ENCODE data around the gene RPS6KA6. TPM values are rescaled to one million over a fixed set of nuclear protein-coding genes. Genes with fewer than 3 reads are reported as not detected.

The RPS6KA6 gene
- polyA plus RNA-seq, 1 of the 3 experiments (the other 2 are of a cell fraction) = 1.7 TPM

- Histone ChIP-seq H3K36me3 (replicated peaks in 1 of 2; ENCODE audit: control insufficient read depth in 1 of 2, insufficient read depth in 2 of 2, low read length in 1 of 2) (no peaks in the 10 kb centered on the region), H3K4me2 (no peak overlapping the region), H3K4me1 (ENCODE audit: control insufficient read depth in 1 of 2, insufficient read depth in 2 of 2, low read depth in 1 of 2, low read length in 1 of 2) (peaks cover 0 to 5% of the 10 kb centered on the region in 2 experiments; a peak in 1 of 4 replicates), H2AFZ (ENCODE audit: low read depth) (no peak overlapping the region), H3K79me2 (ENCODE audit: insufficient read depth) (no peaks in the 10 kb centered on the region), H3K9ac (no peak overlapping the region), H4K20me1 (ENCODE audit: insufficient read depth) (no peaks in the 10 kb centered on the region), H3K27me3 (ENCODE audit: insufficient read depth) (no peaks in the 10 kb centered on the region), H3K9me3 (no peaks in the 10 kb centered on the region), H3K27ac (ENCODE audit: low read depth in 2 of 2, low read length in 1 of 2) (no peak overlapping the region), H3F3A (replicated peaks; ENCODE audit: insufficient read depth) (no peaks in the 10 kb centered on the region), H3K9me2 (no peaks in the 10 kb centered on the region), H3K4me3 (ENCODE audit: low read depth in 2 of 2, low read length in 1 of 2) (no peak overlapping the region)
- ChIA-PET POLR2A (no interaction called here), CTCF (interaction anchor here (1.0 to 3.6 kb wide), 11 partner anchors 8 to 159 kb away, joined by 3 to 18 read pairs (median 6); no protein-coding TSS in a partner anchor)
- no peak for TF ChIP-seq CTCF (IDR thresholded peaks at IDR 0.05)
- WGBS (ENCODE audit: low lambda C conversion rate) = 17% methylated on average over 1 of the region's 2 CpGs
- no peak for DNase-seq
These were observed 140.7 kb downstream of the RPS6KA6 start for GRCh38 chrX:84047339-84047738.

DNA sequence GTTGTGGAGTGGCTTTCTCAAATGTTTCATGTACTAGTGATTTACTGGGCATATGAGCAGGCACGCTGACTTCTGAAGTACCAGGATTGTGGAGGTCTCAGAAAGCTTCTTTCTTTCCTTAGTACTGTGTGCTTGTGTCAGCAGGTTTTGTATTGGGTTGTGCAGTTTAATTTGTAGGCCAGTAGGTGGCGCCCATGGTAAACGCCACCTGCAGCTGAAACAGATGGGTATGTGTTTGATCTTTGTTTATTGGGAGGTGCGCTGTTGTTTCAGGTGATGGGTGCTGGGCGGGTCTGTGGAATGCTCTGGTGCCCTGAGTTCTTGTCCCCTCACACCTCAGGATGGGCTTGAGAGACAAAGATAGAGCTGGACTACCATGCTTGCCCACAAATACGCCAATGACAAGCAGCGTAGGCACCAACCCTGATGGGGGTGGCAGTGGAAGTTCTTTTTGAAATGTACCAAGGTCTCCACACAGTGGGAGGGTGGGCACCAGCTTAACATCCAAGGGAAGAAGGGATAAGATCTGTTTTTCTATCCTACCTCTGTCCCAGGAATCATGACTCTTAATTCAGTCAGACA lies 141.5 kb downstream of the RPS6KA6 start:
- no peaks in the 10 kb centered on the region for H3K9me2 ChIP-seq
- no peaks in the 10 kb centered on the region for H3K79me2 ChIP-seq (ENCODE audit: insufficient read depth)
- WGBS (ENCODE audit: low lambda C conversion rate) = 29% methylated on average over 7 of the region's 7 CpGs
- H2AFZ ChIP-seq (ENCODE audit: low read depth) = 0 out of 2 replicates have a peak overlapping the region, but pooled peaks have one; percentile 10
- H3K9me3 ChIP-seq = no peaks in the 10 kb centered on the region
- H3K4me2 ChIP-seq = no peak overlapping the region
- no peak overlapping the region for H3K9ac ChIP-seq
- H4K20me1 ChIP-seq (ENCODE audit: insufficient read depth) = no peaks in the 10 kb centered on the region
- H3F3A ChIP-seq (replicated peaks; ENCODE audit: insufficient read depth) = no peaks in the 10 kb centered on the region
- H3K27me3 ChIP-seq (ENCODE audit: insufficient read depth) = no peaks in the 10 kb centered on the region
- peaks cover 0 to 5% of the 10 kb centered on the region in 2 experiments; a peak in 1 of 4 replicates for H3K4me1 ChIP-seq (ENCODE audit: control insufficient read depth in 1 of 2, insufficient read depth in 2 of 2, low read depth in 1 of 2, low read length in 1 of 2)
- ChIA-PET POLR2A (no interaction called here), CTCF (interaction anchor here (0.6 to 3.6 kb wide), 32 partner anchors 9 to 889 kb away, joined by 3 to 18 read pairs (median 4); no protein-coding TSS in a partner anchor)
- H3K27ac ChIP-seq (ENCODE audit: low read depth in 2 of 2, low read length in 1 of 2) = no peak overlapping the region
- no peaks in the 10 kb centered on the region for H3K36me3 ChIP-seq (replicated peaks in 1 of 2; ENCODE audit: control insufficient read depth in 1 of 2, insufficient read depth in 2 of 2, low read length in 1 of 2)
- peak; percentile 30 for DNase-seq
- peak; percentile 90 for TF ChIP-seq CTCF (IDR thresholded peaks at IDR 0.05)
- TF ChIP-seq SMC3 (IDR thresholded peaks at IDR 0.05; ENCODE audit: low read depth, low read length) = peak; percentile 50
- no peak for TF ChIP-seq IRF3 (IDR thresholded peaks at IDR 0.05; ENCODE audit: low read depth, low read length)
- no peak for TF ChIP-seq ELF1 (IDR thresholded peaks at IDR 0.05)
- TF ChIP-seq RAD21 (IDR thresholded peaks at IDR 0.05; ENCODE audit: low read length) = peak; percentile 77
- H3K4me3 ChIP-seq (ENCODE audit: low read depth in 2 of 2, low read length in 1 of 2) = no peak overlapping the region; a peak in 1 of 4 replicates

All from SK-N-SH (cell line).